Gastrocnemius medialis (tissue), 4 donors: ENCODE results near the gene SART3. TPM values are rescaled to one million over a fixed set of nuclear protein-coding genes. Genes with fewer than 3 reads are reported as not detected.

Source experiments
- ATAC-seq, 2 donors: fragments of 150-250 bp; one replicate each; pipeline ENCODE4 v1.9.1; 2016
- DNase-seq, 2 donors: peaks; one replicate each; pipeline ENCODE4 v3.0.0-alpha.2; 2019
- H3K27ac ChIP-seq, 4 donors: fragments of 200-600 bp; sonication (generic); 1 replicate in 1 of 4; 2 replicates in 3 of 4; pipeline ENCODE4 v1.5.1; 2016 to 2018; ENCODE audit warnings: mild to moderate bottlenecking in 2 of 4, moderate library complexity in 1 of 4
- H3K27me3 ChIP-seq, 3 donors: fragments of 200-600 bp; sonication (generic) in 2 of 3; 1 replicate in 1 of 3; 2 replicates in 2 of 3; pipeline versions ENCODE4 v1.5.1 to v1.6.0; 2016 to 2019; ENCODE audit warnings: mild to moderate bottlenecking in 1 of 3, moderate library complexity in 1 of 3
- H3K36me3 ChIP-seq, 2 donors: fragments of 200-600 bp; sonication (generic) in 1 of 2; one replicate each; pipeline ENCODE4 v1.5.1; 2017 to 2018
- H3K4me1 ChIP-seq, 2 donors: fragments of 200-600 bp; sonication (generic) in 1 of 2; one replicate each; pipeline ENCODE4 v1.5.1; 2016 to 2017; ENCODE audit warnings: mild to moderate bottlenecking in 2 of 2
- H3K4me3 ChIP-seq, 4 donors: fragments of 200-600 bp; sonication (generic) in 3 of 4; 1 replicate in 1 of 4; 2 replicates in 3 of 4; pipeline ENCODE4 v1.5.1; 2016 to 2019; ENCODE audit warnings: mild to moderate bottlenecking in 2 of 4
- H3K9me3 ChIP-seq, 3 donors: fragments of 200-600 bp; sonication (generic) in 2 of 3; 1 replicate in 1 of 3; 2 replicates in 2 of 3; pipeline ENCODE4 v1.5.1; 2016 to 2019
- POLR2A ChIP-seq, 2 donors: fragments of 450-650 bp; IDR thresholded peaks; one replicate each; pipeline ENCODE4 v1.6.1; 2017; ENCODE audit warnings: antibody characterized with exemption in 2 of 2, mild to moderate bottlenecking in 2 of 2, moderate library complexity in 2 of 2
- in situ Hi-C, 4 donors: fragments of 200-750 bp; cut with MboI; loops; one replicate each; pipeline versions ENCODE4 v1.15.0 to v1.8.0; 2017; ENCODE audit warnings: low sequenced_read_pairs in 4 of 4
- intact Hi-C: fragments of 100-400 bp; cut with DNase I; formaldehyde crosslinking; loops from one replicate; pipeline ENCODE4 v1.15.1; 2023; ENCODE audit warnings: low total_unique reads
- total RNA-seq, 4 donors: library from RNA; depleted of rRNA; stranded (reverse); fragments of >200 nt; gene quantifications; one replicate each; pipeline versions ENCODE4 v1.1.0 to v1.2.3, GENCODE V29; 2016
- TF ChIP-seq, protein P1 (sequence below), 5 experiments: fragments of 450-650 bp in 3 of 5; fragments of 200-600 bp in 2 of 5; sonication (generic) in 2 of 5; IDR thresholded peaks in 4 of 5; conservative IDR thresholded peaks in 1 of 5; 1 replicate in 4 of 5; 2 replicates in 1 of 5; pipeline ENCODE4 v1.5.1; 2016 to 2019; ENCODE audit warnings: antibody characterized with exemption in 5 of 5, mild to moderate bottlenecking in 3 of 5, moderate library complexity in 3 of 5

The SART3 gene
- total RNA-seq, 4 donors from 2014 or later, result 38.1 to 52.6 (median 51.3) TPM

DNA sequence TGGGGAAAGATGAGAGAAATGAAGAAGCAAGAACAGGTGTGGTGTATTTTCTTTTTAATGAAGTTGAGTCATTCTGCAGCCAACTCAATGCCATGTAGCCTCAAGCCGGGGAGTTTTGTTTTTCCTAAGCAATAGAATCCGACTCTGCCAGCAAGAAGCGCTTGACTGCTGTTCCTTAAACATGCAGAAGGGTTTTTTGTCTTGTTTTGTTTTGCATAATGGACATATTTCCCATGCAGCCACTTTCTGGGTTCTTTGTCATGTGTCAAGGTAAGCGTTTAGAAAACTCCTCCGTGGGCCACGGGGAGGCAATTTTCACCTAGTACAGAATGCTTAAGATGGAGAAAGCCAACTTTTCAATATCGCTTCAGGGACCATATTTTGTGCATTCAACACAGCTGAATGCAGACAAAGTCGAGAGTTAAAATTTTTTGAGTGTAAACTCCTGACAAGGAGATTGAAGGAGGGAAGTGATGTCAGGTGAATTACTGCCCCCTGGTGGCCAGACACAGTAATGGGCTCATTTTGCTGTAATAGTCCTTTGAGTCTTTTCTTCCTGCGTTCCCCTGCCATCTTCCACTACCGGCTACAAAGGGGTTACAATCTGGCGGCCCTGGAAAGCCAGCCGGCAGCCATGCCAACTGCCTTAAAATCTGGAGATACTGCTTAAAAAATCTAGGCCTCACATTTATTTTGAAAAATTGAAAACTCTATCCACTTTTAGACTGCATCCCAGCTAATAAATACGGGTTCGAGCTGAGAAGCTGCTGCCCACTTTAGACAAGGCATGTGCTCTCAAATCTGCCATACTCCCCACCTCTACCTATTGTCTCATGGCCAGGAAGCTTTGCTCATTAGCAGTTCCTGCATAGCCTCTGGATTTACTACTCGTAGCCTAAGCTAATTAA, 49.1 kb downstream of the SART3 start:
- ATAC-seq, result no peak
- DNase-seq, result peak; percentile 32 to 47
- Histone ChIP-seq H3K9me3 (no peaks in the 10 kb centered on the region), H3K4me3 (no peak overlapping the region), H3K27me3 (no peaks in the 10 kb centered on the region), H3K4me1 (peaks cover 16 to 19% of the 10 kb centered on the region in 2 donors), H3K27ac (no peak overlapping the region), H3K36me3 (peaks cover 0 to under 1% of the 10 kb centered on the region in 2 donors)
- intact Hi-C loops (loop anchor here (5.0 kb wide), 2 partner anchors 520 to 750 kb away; partner anchors contain the start of gene PRDM4), in situ Hi-C loops (loop anchor here in 1 of 4 donors (25.0 kb wide), 1 partner anchor 825 kb away; the partner anchor contains the start of gene PWP1)
- no peak for TF ChIP-seq POLR2A (IDR thresholded peaks at IDR 0.05)
- TF ChIP-seq, protein P1, sequence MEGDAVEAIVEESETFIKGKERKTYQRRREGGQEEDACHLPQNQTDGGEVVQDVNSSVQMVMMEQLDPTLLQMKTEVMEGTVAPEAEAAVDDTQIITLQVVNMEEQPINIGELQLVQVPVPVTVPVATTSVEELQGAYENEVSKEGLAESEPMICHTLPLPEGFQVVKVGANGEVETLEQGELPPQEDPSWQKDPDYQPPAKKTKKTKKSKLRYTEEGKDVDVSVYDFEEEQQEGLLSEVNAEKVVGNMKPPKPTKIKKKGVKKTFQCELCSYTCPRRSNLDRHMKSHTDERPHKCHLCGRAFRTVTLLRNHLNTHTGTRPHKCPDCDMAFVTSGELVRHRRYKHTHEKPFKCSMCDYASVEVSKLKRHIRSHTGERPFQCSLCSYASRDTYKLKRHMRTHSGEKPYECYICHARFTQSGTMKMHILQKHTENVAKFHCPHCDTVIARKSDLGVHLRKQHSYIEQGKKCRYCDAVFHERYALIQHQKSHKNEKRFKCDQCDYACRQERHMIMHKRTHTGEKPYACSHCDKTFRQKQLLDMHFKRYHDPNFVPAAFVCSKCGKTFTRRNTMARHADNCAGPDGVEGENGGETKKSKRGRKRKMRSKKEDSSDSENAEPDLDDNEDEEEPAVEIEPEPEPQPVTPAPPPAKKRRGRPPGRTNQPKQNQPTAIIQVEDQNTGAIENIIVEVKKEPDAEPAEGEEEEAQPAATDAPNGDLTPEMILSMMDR (IDR thresholded peaks at IDR 0.05 in 4 of 5, conservative IDR thresholded peaks at IDR 0.05 in 1 of 5), result peak; percentile 75 to 89 (median 82)

- no peaks in the 10 kb centered on the region for H3K27me3 ChIP-seq
- in situ Hi-C loops, result loop anchor here in 1 of 4 donors (25.0 kb wide), 1 partner anchor 824 kb away; the partner anchor contains the start of gene PWP1
- no peak for ATAC-seq
These were observed 50.1 kb downstream of the SART3 start for GRCh38 chr12:108510836-108511235.

DNA sequence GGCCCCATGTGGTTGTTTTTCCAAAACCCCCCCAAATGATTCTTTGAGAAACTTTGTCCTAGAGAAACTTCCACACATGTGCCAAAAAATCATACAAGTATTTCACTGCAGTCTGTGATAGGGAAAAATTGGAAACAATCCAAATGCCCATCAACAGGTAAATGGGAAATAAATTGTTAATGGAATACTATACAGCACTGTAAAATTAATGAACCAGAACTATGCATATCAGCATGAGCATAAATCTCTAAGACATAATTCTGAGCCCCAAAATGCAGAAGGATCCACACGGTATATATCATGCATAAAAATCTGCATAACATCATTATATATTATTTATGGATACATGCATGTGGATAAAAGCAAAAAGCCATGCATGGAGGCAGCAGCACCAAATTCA, 51.2 kb downstream of the SART3 start:
- intact Hi-C loops (loop anchor here (5.0 kb wide), 2 partner anchors 518 to 748 kb away; partner anchors contain the start of gene PRDM4), in situ Hi-C loops (loop anchor here in 1 of 4 donors (25.0 kb wide), 1 partner anchor 823 kb away; the partner anchor contains the start of gene PWP1)
- TF ChIP-seq, protein P1 (IDR thresholded peaks at IDR 0.05 in 4 of 5, conservative IDR thresholded peaks at IDR 0.05 in 1 of 5), result no peak
- no peak for TF ChIP-seq POLR2A (IDR thresholded peaks at IDR 0.05)
- H3K36me3 ChIP-seq, result no peaks in the 10 kb centered on the region
- ATAC-seq (no peak), DNase-seq (no peak)
- no peaks in the 10 kb centered on the region for H3K27me3 ChIP-seq
- no peaks in the 10 kb centered on the region for H3K9me3 ChIP-seq
- H3K4me3 ChIP-seq, result no peak overlapping the region
- no peak overlapping the region for H3K27ac ChIP-seq
- peaks cover 8 to 13% of the 10 kb centered on the region in 2 donors for H3K4me1 ChIP-seq

More at GRCh38 chr12:108510836-108511235, 50.1 kb downstream of the SART3 start:
- Histone ChIP-seq H3K36me3 (no peaks in the 10 kb centered on the region), H3K27ac (no peak overlapping the region), H3K9me3 (no peaks in the 10 kb centered on the region), H3K4me3 (no peak overlapping the region), H3K4me1 (peaks cover 11 to 16% of the 10 kb centered on the region in 2 donors)
- no peak for DNase-seq
- intact Hi-C loops, result loop anchor here (5.0 kb wide), 2 partner anchors 519 to 749 kb away; partner anchors contain the start of gene PRDM4
- TF ChIP-seq, protein P1 (IDR thresholded peaks at IDR 0.05 in 4 of 5, conservative IDR thresholded peaks at IDR 0.05 in 1 of 5), result no peak
- no peak for TF ChIP-seq POLR2A (IDR thresholded peaks at IDR 0.05)

GRCh38 chr12:108507971-108508642, 52.9 kb downstream of the SART3 start:
- DNase-seq, result no peak
- TF ChIP-seq, protein P1 (IDR thresholded peaks at IDR 0.05 in 4 of 5, conservative IDR thresholded peaks at IDR 0.05 in 1 of 5), result no peak
- no peak for TF ChIP-seq POLR2A (IDR thresholded peaks at IDR 0.05)
- Histone ChIP-seq H3K4me3 (no peak overlapping the region), H3K27ac (no peak overlapping the region), H3K4me1 (peaks cover 8% of the 10 kb centered on the region in 2 donors), H3K36me3 (no peaks in the 10 kb centered on the region), H3K27me3 (no peaks in the 10 kb centered on the region), H3K9me3 (no peaks in the 10 kb centered on the region)
- intact Hi-C loops, result no loop called here
- ATAC-seq, result no peak
- in situ Hi-C loops, result loop anchor here in 1 of 4 donors (25.0 kb wide), 1 partner anchor 821 kb away; the partner anchor contains the start of gene PWP1
